ENCODE measurements around the gene CTSH. TPM values are rescaled to one million over a fixed set of nuclear protein-coding genes. Genes with fewer than 3 reads are reported as not detected.
"Not testable (repeated sequence)": the region's sequence is repeated elsewhere in the genome, so short reads cannot be mapped to it uniquely, and the experiment has no call there.

The CTSH gene
- total RNA-seq, 1 donor from 2014 or later, result 52.6 TPM

GRCh38 chr15:78909791-78910228, 35.0 kb downstream of the CTSH start:
- Histone ChIP-seq H3K4me3 (no peak overlapping the region), H3K36me3 (peaks cover 42% of the 10 kb centered on the region), H3K27me3 (ENCODE audit: low read depth) (no peaks in the 10 kb centered on the region), H3K4me1 (peaks cover 63% of the 10 kb centered on the region), H3K9me3 (replicated peaks) (no peaks in the 10 kb centered on the region), H3K27ac (replicated peaks) (no peak overlapping the region)
- no peak for DNase-seq
- TF ChIP-seq CTCF (IDR thresholded peaks at IDR 0.05; ENCODE audit: borderline replicate concordance), result peak; percentile 71
- intact Hi-C loops (cut with micrococcal nuclease), result loop anchor here (5.0 kb wide), 1 partner anchor 67 kb away; no protein-coding TSS in a partner anchor

- Histone ChIP-seq H3K36me3 (peaks cover 48% of the 10 kb centered on the region), H3K4me3 (no peak overlapping the region), H3K4me1 (peaks cover 63% of the 10 kb centered on the region), H3K27ac (replicated peaks) (no peak overlapping the region), H3K9me3 (replicated peaks) (no peaks in the 10 kb centered on the region), H3K27me3 (ENCODE audit: low read depth) (no peaks in the 10 kb centered on the region)
- TF ChIP-seq CTCF (IDR thresholded peaks at IDR 0.05; ENCODE audit: borderline replicate concordance), result no peak
- intact Hi-C loops (cut with micrococcal nuclease), result no loop called here
- no peak for DNase-seq
Measured at GRCh38 chr15:78909160-78909695, 35.6 kb downstream of the CTSH start.

GRCh38 chr15:78907577-78907976, 37.3 kb downstream of the CTSH start:
- peak; percentile 27 for TF ChIP-seq CTCF (IDR thresholded peaks at IDR 0.05; ENCODE audit: borderline replicate concordance)
- Histone ChIP-seq H3K4me3 (no peak overlapping the region), H3K27ac (replicated peaks) (no peak overlapping the region), H3K27me3 (ENCODE audit: low read depth) (no peaks in the 10 kb centered on the region), H3K36me3 (peaks cover 64% of the 10 kb centered on the region), H3K9me3 (replicated peaks) (no peaks in the 10 kb centered on the region), H3K4me1 (peaks cover 68% of the 10 kb centered on the region)
- intact Hi-C loops (cut with micrococcal nuclease), result no loop called here
- no peak for DNase-seq

GRCh38 chr15:78906316-78906620, 38.6 kb downstream of the CTSH start:
- no peaks in the 10 kb centered on the region for H3K9me3 ChIP-seq (replicated peaks)
- no peak overlapping the region for H3K27ac ChIP-seq (replicated peaks)
- no peak for TF ChIP-seq CTCF (IDR thresholded peaks at IDR 0.05; ENCODE audit: borderline replicate concordance)
- intact Hi-C loops (cut with micrococcal nuclease), result no loop called here
- no peak overlapping the region for H3K4me3 ChIP-seq
- DNase-seq, result no peak
- H3K4me1 ChIP-seq, result peaks cover 81% of the 10 kb centered on the region
- H3K27me3 ChIP-seq (ENCODE audit: low read depth), result no peaks in the 10 kb centered on the region
- H3K36me3 ChIP-seq, result peaks cover 72% of the 10 kb centered on the region

GRCh38 chr15:78904599-78905358, 40.1 kb downstream of the CTSH start:
- Histone ChIP-seq H3K27ac (replicated peaks) (peak overlapping the region; percentile 0), H3K4me1 (peaks cover 81% of the 10 kb centered on the region), H3K9me3 (replicated peaks) (no peaks in the 10 kb centered on the region), H3K4me3 (no peak overlapping the region), H3K36me3 (peaks cover 76% of the 10 kb centered on the region), H3K27me3 (ENCODE audit: low read depth) (no peaks in the 10 kb centered on the region)
- DNase-seq, result no peak
- TF ChIP-seq CTCF (IDR thresholded peaks at IDR 0.05; ENCODE audit: borderline replicate concordance), result no peak
- intact Hi-C loops (cut with micrococcal nuclease), result no loop called here

GRCh38 chr15:78902281-78903032, 42.4 kb downstream of the CTSH start:
- Histone ChIP-seq H3K36me3 (peaks cover 89% of the 10 kb centered on the region), H3K4me1 (peaks cover 60% of the 10 kb centered on the region), H3K27ac (replicated peaks) (peak overlapping the region; percentile 47)
- H3K9me3 ChIP-seq (replicated peaks); DNase-seq; H3K27me3 ChIP-seq (ENCODE audit: low read depth); H3K4me3 ChIP-seq; intact Hi-C loops (cut with micrococcal nuclease): not testable (repeated sequence)

GRCh38 chr15:78900819-78901533, 43.9 kb downstream of the CTSH start:
- Histone ChIP-seq H3K36me3 (peaks cover 88% of the 10 kb centered on the region), H3K4me1 (peaks cover 55% of the 10 kb centered on the region)
- H3K9me3 ChIP-seq (replicated peaks); DNase-seq; intact Hi-C loops (cut with micrococcal nuclease); H3K27ac ChIP-seq (replicated peaks); H3K27me3 ChIP-seq (ENCODE audit: low read depth); H3K4me3 ChIP-seq: not testable (repeated sequence)
